HCT116 (cell line): ENCODE measurements around the gene CACNA1F.

Experiments
- CEBPB ChIP-seq: IDR thresholded peaks from 2 replicates; pipeline ENCODE4 v1.6.1; 2012; ENCODE audit warnings: low read depth
- EZH2 ChIP-seq: fragments of 200-600 bp; sonication (generic); IDR thresholded peaks from 2 replicates; pipeline ENCODE4 v1.6.1; 2017; ENCODE audit warnings: antibody characterized with exemption, mixed run types
- JUND ChIP-seq: IDR thresholded peaks from 2 replicates; pipeline ENCODE4 v1.6.1; 2012
- POLR2A ChIP-seq: IDR thresholded peaks from 2 replicates; pipeline ENCODE4 v1.7.0; 2011; ENCODE audit warnings: borderline replicate concordance; ENCODE audit not compliant: insufficient read depth, insufficient read length; ENCODE audit errors: extremely low read depth
- POLR2AphosphoS5 ChIP-seq: IDR thresholded peaks from 2 replicates; pipeline ENCODE4 v1.6.1; 2011; ENCODE audit warnings: mild to moderate bottlenecking, low read depth, low read length, moderate library complexity
- RAD21 ChIP-seq: IDR thresholded peaks from 2 replicates; pipeline ENCODE4 v1.6.1; 2012; ENCODE audit warnings: low read depth, mild to moderate bottlenecking
- SP1 ChIP-seq: IDR thresholded peaks from 2 replicates; pipeline ENCODE4 v1.6.1; 2012; ENCODE audit warnings: low read depth
- ZNF274 ChIP-seq: fragments of 200-500 bp; sonication (Bioruptor generic); IDR thresholded peaks from 2 replicates; pipeline ENCODE4 v1.6.1; 2014; ENCODE audit warnings: mild to moderate bottlenecking, low read depth, low read length, inconsistent platforms
- TF ChIP-seq, protein P1 (sequence below), 3 experiments: fragments of 200-600 bp in 1 of 3; sonication (generic) in 1 of 3; IDR thresholded peaks in 2 of 3; conservative IDR thresholded peaks in 1 of 3; 2 replicates each; pipeline ENCODE4 v1.5.1; 2012 to 2017; ENCODE audit warnings: low read depth in 2 of 3, low read length in 2 of 3, antibody characterized with exemption in 1 of 3, borderline replicate concordance in 1 of 3, control low read depth in 1 of 3, mild to moderate bottlenecking in 1 of 3, mixed read lengths in 1 of 3, mixed run types in 1 of 3, moderate library complexity in 1 of 3; ENCODE audit not compliant: insufficient read depth in 1 of 3
- TF ChIP-seq, protein P2 (sequence below): IDR thresholded peaks from 2 replicates; pipeline ENCODE4 v1.6.1; 2012; ENCODE audit warnings: low read depth
- TF ChIP-seq, protein P3 (sequence below): IDR thresholded peaks from 2 replicates; pipeline ENCODE4 v1.6.1; 2012
- TF ChIP-seq, protein P4 (sequence below): IDR thresholded peaks from 2 replicates; pipeline ENCODE4 v1.6.1; 2011; ENCODE audit warnings: mild to moderate bottlenecking, low read length, moderate library complexity; ENCODE audit not compliant: insufficient replicate concordance; ENCODE audit errors: extremely low read depth

DNA sequence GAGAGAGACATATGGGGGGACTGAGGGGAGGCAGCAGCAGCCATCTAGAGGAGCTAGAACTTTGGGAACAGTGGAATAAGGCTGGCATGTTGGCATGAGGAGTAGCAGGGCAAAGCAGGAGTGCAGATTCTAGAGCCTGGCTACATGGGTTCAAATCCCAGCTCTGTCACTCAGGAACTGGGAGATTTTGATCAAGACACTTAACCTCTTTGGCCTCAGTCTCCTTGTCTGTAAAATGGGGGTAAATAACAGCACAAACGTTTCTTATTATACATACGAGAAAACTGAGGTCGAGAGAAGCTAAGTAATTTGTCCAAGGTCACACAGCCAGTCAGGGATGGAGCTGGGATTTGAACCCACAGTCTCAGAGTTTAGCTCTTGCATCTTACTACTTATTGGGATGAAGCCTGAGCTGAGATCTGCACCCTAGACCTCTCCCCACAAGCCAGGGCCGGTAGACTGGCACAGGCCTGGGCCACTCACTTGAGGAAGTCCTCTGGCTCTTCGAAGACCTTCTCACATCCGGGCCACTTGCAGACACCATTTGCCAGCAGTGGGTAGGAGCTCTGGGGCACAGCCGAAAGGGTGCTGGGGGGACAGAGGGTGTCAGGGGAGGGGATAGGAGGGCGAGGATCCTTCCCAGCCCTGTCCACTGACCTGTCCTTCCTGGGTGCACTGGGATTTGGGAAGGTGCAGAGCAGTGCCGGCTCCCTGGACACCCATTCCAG, 23.3 kb upstream of the CACNA1F start:
- TF ChIP-seq, protein P1, sequence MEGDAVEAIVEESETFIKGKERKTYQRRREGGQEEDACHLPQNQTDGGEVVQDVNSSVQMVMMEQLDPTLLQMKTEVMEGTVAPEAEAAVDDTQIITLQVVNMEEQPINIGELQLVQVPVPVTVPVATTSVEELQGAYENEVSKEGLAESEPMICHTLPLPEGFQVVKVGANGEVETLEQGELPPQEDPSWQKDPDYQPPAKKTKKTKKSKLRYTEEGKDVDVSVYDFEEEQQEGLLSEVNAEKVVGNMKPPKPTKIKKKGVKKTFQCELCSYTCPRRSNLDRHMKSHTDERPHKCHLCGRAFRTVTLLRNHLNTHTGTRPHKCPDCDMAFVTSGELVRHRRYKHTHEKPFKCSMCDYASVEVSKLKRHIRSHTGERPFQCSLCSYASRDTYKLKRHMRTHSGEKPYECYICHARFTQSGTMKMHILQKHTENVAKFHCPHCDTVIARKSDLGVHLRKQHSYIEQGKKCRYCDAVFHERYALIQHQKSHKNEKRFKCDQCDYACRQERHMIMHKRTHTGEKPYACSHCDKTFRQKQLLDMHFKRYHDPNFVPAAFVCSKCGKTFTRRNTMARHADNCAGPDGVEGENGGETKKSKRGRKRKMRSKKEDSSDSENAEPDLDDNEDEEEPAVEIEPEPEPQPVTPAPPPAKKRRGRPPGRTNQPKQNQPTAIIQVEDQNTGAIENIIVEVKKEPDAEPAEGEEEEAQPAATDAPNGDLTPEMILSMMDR (IDR thresholded peaks at IDR 0.05 in 2 of 3, conservative IDR thresholded peaks at IDR 0.05 in 1 of 3; ENCODE audit: borderline replicate concordance in 1 of 3, insufficient read depth in 1 of 3, low read depth in 2 of 3, low read length in 2 of 3), result no peak
- TF ChIP-seq, protein P2, sequence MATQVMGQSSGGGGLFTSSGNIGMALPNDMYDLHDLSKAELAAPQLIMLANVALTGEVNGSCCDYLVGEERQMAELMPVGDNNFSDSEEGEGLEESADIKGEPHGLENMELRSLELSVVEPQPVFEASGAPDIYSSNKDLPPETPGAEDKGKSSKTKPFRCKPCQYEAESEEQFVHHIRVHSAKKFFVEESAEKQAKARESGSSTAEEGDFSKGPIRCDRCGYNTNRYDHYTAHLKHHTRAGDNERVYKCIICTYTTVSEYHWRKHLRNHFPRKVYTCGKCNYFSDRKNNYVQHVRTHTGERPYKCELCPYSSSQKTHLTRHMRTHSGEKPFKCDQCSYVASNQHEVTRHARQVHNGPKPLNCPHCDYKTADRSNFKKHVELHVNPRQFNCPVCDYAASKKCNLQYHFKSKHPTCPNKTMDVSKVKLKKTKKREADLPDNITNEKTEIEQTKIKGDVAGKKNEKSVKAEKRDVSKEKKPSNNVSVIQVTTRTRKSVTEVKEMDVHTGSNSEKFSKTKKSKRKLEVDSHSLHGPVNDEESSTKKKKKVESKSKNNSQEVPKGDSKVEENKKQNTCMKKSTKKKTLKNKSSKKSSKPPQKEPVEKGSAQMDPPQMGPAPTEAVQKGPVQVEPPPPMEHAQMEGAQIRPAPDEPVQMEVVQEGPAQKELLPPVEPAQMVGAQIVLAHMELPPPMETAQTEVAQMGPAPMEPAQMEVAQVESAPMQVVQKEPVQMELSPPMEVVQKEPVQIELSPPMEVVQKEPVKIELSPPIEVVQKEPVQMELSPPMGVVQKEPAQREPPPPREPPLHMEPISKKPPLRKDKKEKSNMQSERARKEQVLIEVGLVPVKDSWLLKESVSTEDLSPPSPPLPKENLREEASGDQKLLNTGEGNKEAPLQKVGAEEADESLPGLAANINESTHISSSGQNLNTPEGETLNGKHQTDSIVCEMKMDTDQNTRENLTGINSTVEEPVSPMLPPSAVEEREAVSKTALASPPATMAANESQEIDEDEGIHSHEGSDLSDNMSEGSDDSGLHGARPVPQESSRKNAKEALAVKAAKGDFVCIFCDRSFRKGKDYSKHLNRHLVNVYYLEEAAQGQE, result no peak
- no peak for TF ChIP-seq JUND
- no peak for TF ChIP-seq CEBPB
- no peak for TF ChIP-seq EZH2
- TF ChIP-seq POLR2A, result no peak
- TF ChIP-seq, protein P3, sequence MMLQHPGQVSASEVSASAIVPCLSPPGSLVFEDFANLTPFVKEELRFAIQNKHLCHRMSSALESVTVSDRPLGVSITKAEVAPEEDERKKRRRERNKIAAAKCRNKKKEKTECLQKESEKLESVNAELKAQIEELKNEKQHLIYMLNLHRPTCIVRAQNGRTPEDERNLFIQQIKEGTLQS, result no peak
- no peak for TF ChIP-seq ZNF274
- TF ChIP-seq POLR2AphosphoS5, result no peak
- no peak for TF ChIP-seq RAD21
- TF ChIP-seq SP1, result no peak
- TF ChIP-seq, protein P4, sequence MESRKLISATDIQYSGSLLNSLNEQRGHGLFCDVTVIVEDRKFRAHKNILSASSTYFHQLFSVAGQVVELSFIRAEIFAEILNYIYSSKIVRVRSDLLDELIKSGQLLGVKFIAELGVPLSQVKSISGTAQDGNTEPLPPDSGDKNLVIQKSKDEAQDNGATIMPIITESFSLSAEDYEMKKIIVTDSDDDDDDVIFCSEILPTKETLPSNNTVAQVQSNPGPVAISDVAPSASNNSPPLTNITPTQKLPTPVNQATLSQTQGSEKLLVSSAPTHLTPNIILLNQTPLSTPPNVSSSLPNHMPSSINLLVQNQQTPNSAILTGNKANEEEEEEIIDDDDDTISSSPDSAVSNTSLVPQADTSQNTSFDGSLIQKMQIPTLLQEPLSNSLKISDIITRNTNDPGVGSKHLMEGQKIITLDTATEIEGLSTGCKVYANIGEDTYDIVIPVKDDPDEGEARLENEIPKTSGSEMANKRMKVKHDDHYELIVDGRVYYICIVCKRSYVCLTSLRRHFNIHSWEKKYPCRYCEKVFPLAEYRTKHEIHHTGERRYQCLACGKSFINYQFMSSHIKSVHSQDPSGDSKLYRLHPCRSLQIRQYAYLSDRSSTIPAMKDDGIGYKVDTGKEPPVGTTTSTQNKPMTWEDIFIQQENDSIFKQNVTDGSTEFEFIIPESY, result no peak
